Upper lobe of left lung (tissue), 4 donors: ENCODE measurements around the gene SLC25A42.

Experiments used
- CTCF ChIP-seq, 6 experiments: fragments of 450-650 bp in 4 of 6; fragments of 200-600 bp in 2 of 6; sonication (generic) in 2 of 6; IDR thresholded peaks; one replicate each; pipeline ENCODE4 v1.5.1; 2016 to 2019; ENCODE audit warnings: antibody characterized with exemption in 6 of 6
- POLR2A ChIP-seq, 4 donors: fragments of 450-650 bp; IDR thresholded peaks; one replicate each; pipeline ENCODE4 v1.5.1; 2016 to 2017; ENCODE audit warnings: antibody characterized with exemption in 4 of 4, mild to moderate bottlenecking in 2 of 4
- POLR2AphosphoS5 ChIP-seq, 2 donors: sonication (generic); formaldehyde crosslinking; IDR thresholded peaks; one replicate each; pipeline ENCODE4 v1.5.1; 2017; ENCODE audit warnings: antibody characterized with exemption in 2 of 2

GRCh38 chr19:19145281-19145680 lies 81.5 kb downstream of the SLC25A42 start:
- no peak for TF ChIP-seq CTCF (IDR thresholded peaks at IDR 0.05)
- TF ChIP-seq POLR2AphosphoS5 (IDR thresholded peaks at IDR 0.05), result no peak
- no peak for TF ChIP-seq POLR2A (IDR thresholded peaks at IDR 0.05)
